Femur (tissue), 1 donor: ENCODE measurements around the gene SHROOM2.
"Not testable (repeated sequence)": the region's sequence is repeated elsewhere in the genome, so short reads cannot be mapped to it uniquely, and the experiment has no call there.

Experiments
- DNase-seq: peaks from one replicate; pipeline ENCODE4 v3.0.0-alpha.2; 2017

The SHROOM2 gene

GRCh38 chrX:9786798-9787635 is 788 bp downstream of the SHROOM2 start:
- no peak for DNase-seq

- DNase-seq = no peak
These were observed 2.7 kb downstream of the SHROOM2 start for GRCh38 chrX:9788911-9789310.

- no peak for DNase-seq
These were observed 3.3 kb downstream of the SHROOM2 start for GRCh38 chrX:9789555-9789954.

DNA sequence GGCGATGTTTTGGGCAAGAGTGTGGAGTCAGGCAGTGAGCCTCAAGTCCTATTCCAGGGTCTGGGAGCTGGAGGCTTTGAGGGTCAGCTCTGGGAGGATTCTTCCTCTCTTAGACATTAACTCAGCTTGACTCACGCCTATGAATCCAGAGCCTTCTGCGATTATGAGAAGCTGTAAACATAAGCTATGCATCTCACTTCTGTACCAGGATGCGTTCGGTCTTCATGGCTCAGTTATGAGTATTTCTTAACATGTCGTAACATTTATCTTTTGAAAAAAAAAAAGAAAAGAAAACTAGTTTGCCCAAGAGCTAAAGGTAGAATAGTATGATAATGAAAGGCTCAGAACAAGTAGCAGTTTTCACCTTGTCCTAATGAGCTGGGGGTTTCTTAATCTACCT is 4.6 kb downstream of the SHROOM2 start:
- no peak for DNase-seq

DNA sequence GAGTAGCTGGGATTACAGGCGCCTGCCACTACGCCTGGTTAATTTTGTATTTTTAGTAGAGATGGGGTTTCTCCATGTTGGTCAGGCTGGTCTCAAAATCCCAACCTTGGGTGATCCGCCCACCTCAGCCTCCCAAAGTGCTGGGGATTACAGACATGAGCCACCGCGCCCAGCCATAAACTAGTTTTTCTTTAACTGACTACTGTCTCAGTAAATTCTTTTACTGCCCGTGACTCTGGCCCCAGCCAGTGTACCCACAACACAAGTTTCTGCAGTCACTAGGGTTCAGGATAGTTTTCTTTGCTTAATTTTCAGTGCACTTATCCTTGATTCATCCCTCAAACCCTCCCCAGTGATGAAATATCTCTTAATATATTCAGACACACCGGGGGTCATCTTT is 8.3 kb downstream of the SHROOM2 start:
- DNase-seq = no peak

GRCh38 chrX:9797384-9798360 is 11.4 kb downstream of the SHROOM2 start:
- DNase-seq = no peak

- no peak for DNase-seq
These were observed 16.5 kb downstream of the SHROOM2 start for GRCh38 chrX:9802737-9803136.

GRCh38 chrX:9804444-9804843 is 18.2 kb downstream of the SHROOM2 start:
- no peak for DNase-seq

GRCh38 chrX:9805956-9806355 is 19.7 kb downstream of the SHROOM2 start:
- DNase-seq = no peak

DNA sequence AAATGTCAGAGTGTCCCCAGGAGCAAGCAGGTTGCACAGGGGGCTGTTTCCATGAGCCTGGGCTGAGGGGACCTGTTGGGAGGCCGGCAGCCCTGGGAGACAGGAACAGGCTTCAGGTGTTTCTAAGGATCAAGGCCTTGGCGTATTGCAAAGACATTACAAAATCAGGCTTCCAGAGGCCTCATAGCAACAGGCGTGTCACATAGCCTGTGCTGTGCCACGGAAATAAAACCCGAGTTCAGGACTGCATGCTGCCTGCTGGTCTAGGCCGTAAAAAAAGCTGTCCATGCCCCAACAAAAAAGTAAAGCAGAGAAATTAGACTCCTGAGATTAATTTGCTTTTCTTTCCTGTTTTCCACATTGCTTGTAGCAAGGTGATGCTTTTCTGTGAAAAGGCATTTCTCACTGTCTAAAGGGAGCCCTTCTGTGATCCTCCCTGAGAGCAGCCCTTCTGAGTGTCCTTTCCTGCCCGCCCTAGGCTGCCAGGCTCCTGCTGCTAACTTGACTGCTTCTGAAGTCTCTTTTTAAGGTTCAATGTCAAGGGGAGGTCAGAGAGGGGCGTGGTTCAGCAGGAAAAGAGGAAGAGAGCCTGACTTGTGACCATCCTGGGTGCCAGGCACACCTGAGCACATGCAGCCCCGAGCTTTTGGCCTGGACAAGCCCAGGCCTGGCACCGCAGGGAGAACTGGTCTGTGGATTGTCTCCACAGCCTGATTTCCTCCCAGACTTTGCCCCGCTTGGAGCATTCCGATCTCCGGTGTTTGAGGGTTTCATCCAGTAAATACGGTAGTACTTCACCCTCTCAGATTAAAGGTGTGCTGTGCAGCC is 21.3 kb downstream of the SHROOM2 start:
- no peak for DNase-seq

GRCh38 chrX:9809876-9810275 is 23.6 kb downstream of the SHROOM2 start:
- DNase-seq = not testable (repeated sequence)

GRCh38 chrX:9811086-9811485 is 24.9 kb downstream of the SHROOM2 start:
- DNase-seq = not testable (repeated sequence)

DNA sequence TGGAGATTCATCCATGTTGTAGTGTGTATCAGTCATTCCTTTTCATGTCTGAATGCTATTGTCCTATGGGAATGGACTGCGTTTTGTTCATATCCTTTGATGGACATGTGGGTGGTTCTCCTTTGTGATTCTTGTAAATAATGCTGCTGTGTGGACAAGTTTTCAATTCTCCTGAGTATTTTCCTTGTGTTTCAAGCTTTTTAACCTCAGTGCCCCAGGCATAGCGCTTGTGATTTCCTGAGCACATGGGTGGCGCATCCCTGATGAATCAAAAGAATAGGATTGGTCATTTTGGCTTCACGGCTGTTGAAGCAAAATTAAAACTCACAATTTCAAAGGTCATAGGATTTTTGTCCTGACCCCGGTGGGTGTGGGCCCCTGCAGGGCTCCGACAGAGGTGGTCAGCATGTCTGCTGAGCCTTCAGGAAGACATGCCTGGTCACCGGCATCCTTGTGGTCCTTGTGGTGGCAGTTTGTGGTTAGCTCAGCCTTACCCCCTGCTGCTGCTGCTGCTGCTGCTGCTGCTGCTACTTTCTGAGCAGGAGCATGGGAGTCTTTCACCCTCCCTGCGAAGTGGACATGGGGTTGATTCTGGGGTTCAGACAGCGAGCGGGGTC is 30.0 kb downstream of the SHROOM2 start:
- no peak for DNase-seq

GRCh38 chrX:9821572-9821971 is 35.3 kb downstream of the SHROOM2 start:
- DNase-seq = no peak

- DNase-seq = no peak
These were observed 38.3 kb downstream of the SHROOM2 start for GRCh38 chrX:9824554-9824953.

DNA sequence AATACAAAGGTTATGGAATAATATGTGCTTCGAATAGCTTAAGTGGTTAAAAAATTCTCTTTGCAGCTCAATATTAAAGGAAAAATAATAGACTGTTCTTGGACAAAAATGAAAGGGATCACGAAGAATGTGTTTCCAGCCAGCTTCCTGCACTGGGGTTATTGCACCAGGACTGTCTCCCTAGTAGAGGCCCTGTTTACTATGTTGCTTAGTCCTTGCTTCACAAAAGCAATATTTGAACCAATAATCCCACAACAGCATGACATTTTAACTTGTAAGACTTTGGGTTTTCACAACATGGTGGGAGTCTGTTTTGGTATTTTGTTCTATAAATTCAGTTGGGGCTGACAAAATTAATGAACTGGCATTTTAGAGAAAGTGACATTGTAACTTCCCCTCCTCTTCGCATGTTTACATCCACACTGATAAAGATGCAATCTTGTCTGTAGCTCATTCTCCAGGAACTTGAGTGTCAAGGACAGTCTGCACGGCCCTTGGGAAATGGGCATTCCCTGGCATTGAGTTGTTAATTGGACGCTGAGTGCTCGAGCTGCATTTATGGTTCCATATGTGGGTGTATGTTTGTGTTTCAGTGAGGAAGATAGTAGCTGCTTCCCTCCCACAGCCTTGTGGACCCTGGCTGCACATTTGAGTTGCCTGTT is 39.0 kb downstream of the SHROOM2 start:
- no peak for DNase-seq

DNA sequence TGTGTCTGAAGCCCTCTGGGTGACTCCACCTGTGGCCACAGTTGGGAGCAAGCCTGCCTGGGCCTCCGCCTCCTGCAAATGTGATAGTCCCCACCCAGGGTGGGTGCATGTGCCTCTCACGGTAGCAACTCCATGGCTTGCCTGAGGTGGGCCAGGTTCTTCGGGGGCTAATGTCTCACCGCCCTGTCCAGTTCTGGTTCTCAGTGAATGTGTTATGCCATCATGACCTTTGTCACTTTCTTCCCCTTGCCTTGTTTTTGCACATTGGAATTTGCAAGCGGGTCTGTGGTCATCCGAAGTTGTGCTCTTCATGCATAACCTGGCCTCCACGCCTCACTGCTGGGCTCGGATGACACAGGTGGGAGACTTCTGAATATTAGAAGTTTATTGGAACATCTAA is 39.7 kb downstream of the SHROOM2 start:
- DNase-seq = no peak

GRCh38 chrX:9829308-9830267 is 43.4 kb downstream of the SHROOM2 start:
- no peak for DNase-seq

- no peak for DNase-seq
These were observed 46.6 kb downstream of the SHROOM2 start for GRCh38 chrX:9832811-9833210.

- DNase-seq = no peak
These were observed 49.5 kb downstream of the SHROOM2 start for GRCh38 chrX:9835585-9836210.
